ENCODE results near the gene FOSL1. TPM values are rescaled to one million over a fixed set of nuclear protein-coding genes. Genes with fewer than 3 reads are reported as not detected.

Gene FOSL1
- polyA plus RNA-seq, 1 donor (not counting 4 experiments of a cell fraction or from before 2014, with no cell fraction given): 21.8 TPM

DNA sequence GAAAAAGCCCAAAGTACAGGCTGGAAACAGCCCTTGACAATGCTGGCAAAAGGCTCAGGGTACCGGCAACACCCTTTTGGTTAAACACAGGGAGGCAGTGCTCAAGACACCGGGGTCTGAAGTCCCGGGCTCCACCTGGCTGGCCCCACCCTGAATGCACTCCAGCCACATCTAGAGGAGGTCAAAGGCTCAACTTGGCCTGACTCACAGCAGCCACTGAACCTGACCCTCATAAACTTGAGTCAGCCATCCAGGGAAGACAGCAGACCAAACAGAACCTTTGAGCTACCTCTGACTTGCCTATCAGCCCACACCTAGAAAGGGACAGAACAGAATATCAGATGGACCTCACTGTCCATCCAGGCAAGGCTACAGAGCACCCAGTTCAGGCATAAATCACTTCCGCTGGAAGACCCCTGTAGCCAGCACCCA lies 46.0 kb downstream of the FOSL1 start:
- Histone ChIP-seq H3K36me3 (ENCODE audit: control insufficient read depth in 2 of 2, extremely low read depth in 1 of 2, insufficient read depth in 2 of 2, low read length in 2 of 2) (peaks cover 35 to 46% of the 10 kb centered on the region in 2 experiments), H3K4me3 (ENCODE audit: control insufficient read depth in 2 of 3, extremely low read depth in 1 of 3, insufficient read depth in 2 of 3, low read depth in 1 of 3, low read length in 3 of 3) (no peak overlapping the region), H3K9me3 (ENCODE audit: control insufficient read depth, low read depth, low read length) (no peaks in the 10 kb centered on the region), H3K27me3 (ENCODE audit: control insufficient read depth, extremely low read depth, insufficient read depth, low read length) (no peaks in the 10 kb centered on the region), H3K4me1 (ENCODE audit: control insufficient read depth, extremely low read depth, insufficient read depth, low read length) (peaks cover 16% of the 10 kb centered on the region), H4K20me1 (ENCODE audit: control insufficient read depth, extremely low read depth, insufficient read depth, low read length) (peaks cover 50% of the 10 kb centered on the region), H2AFZ (ENCODE audit: control insufficient read depth, low read length) (no peak overlapping the region), H3K27ac (ENCODE audit: control insufficient read depth, insufficient read depth, low read length) (no peak overlapping the region), H3K9me1 (ENCODE audit: control insufficient read depth, extremely low read depth, insufficient read depth, low read length) (peaks cover 7% of the 10 kb centered on the region), H3K9ac (ENCODE audit: control insufficient read depth, extremely low read depth, insufficient read depth, low read length) (no peak overlapping the region), H3K4me2 (ENCODE audit: control insufficient read depth, extremely low read depth, insufficient read depth, low read depth, low read length) (no peak overlapping the region), H3K79me2 (ENCODE audit: control insufficient read depth, insufficient read depth, low read length) (peaks cover 44% of the 10 kb centered on the region)
- dilution Hi-C loops (cut with MboI; ENCODE audit: extremely low pct_ligation_motif_present, low sequenced_read_pairs): no loop called here
- FAIRE-seq (no peak), DNase-seq (ENCODE audit: low read depth, low spot score) (no peak)
- TF ChIP-seq, protein P1, sequence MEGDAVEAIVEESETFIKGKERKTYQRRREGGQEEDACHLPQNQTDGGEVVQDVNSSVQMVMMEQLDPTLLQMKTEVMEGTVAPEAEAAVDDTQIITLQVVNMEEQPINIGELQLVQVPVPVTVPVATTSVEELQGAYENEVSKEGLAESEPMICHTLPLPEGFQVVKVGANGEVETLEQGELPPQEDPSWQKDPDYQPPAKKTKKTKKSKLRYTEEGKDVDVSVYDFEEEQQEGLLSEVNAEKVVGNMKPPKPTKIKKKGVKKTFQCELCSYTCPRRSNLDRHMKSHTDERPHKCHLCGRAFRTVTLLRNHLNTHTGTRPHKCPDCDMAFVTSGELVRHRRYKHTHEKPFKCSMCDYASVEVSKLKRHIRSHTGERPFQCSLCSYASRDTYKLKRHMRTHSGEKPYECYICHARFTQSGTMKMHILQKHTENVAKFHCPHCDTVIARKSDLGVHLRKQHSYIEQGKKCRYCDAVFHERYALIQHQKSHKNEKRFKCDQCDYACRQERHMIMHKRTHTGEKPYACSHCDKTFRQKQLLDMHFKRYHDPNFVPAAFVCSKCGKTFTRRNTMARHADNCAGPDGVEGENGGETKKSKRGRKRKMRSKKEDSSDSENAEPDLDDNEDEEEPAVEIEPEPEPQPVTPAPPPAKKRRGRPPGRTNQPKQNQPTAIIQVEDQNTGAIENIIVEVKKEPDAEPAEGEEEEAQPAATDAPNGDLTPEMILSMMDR (optimal IDR thresholded peaks at IDR 0.05 in 1 of 3, IDR thresholded peaks at IDR 0.05 in 1 of 3, conservative IDR thresholded peaks at IDR 0.05 in 1 of 3; ENCODE audit: extremely low read depth in 1 of 3, insufficient read depth in 2 of 3, low read length in 3 of 3): no peak
- TF ChIP-seq EZH2 (IDR thresholded peaks at IDR 0.05; ENCODE audit: low read length): no peak

DNA sequence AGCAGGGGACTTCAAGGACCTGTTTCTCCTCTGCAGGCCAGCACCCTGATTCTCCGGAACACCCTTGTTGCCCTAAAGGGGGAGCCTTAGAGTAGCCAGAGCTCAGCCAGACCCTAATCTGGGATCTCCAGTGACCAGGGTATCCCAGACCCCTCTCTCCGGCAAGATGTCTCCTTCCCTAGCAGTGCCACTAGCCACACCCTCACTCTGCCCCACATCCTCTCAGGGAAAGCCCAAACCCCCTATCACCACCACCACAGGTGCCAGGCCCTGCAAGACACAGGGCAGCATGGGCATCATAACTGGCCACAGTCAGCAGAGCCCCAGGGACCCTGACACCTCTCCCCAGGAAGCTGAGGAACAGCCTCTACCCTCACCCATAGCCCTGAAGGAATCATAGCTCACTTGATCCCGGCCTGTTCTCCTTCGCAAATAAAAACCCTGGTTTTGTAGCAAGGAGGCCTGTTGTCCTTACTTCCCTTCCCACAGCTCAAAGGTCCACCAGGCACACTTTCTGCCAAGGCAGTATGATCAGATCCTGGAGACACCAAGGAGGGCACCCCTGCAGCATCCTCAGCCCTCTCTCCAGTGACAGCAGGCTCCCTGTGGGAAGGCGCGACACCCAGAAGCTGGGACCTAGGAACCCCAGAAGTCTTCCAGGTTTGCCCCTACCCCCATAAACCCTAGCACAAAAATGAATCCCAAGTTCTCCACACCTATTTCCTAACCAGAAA lies 46.8 kb downstream of the FOSL1 start:
- Histone ChIP-seq H3K36me3 (ENCODE audit: control insufficient read depth in 2 of 2, extremely low read depth in 1 of 2, insufficient read depth in 2 of 2, low read length in 2 of 2) (peaks cover 35 to 46% of the 10 kb centered on the region in 2 experiments), H3K27me3 (ENCODE audit: control insufficient read depth, extremely low read depth, insufficient read depth, low read length) (no peaks in the 10 kb centered on the region), H3K4me1 (ENCODE audit: control insufficient read depth, extremely low read depth, insufficient read depth, low read length) (peaks cover 14% of the 10 kb centered on the region), H3K79me2 (ENCODE audit: control insufficient read depth, insufficient read depth, low read length) (peaks cover 44% of the 10 kb centered on the region), H3K9me1 (ENCODE audit: control insufficient read depth, extremely low read depth, insufficient read depth, low read length) (peaks cover 7% of the 10 kb centered on the region), H4K20me1 (ENCODE audit: control insufficient read depth, extremely low read depth, insufficient read depth, low read length) (peaks cover 50% of the 10 kb centered on the region), H2AFZ (ENCODE audit: control insufficient read depth, low read length) (no peak overlapping the region), H3K4me2 (ENCODE audit: control insufficient read depth, extremely low read depth, insufficient read depth, low read depth, low read length) (no peak overlapping the region), H3K27ac (ENCODE audit: control insufficient read depth, insufficient read depth, low read length) (no peak overlapping the region), H3K9me3 (ENCODE audit: control insufficient read depth, low read depth, low read length) (no peaks in the 10 kb centered on the region), H3K4me3 (ENCODE audit: control insufficient read depth in 2 of 3, extremely low read depth in 1 of 3, insufficient read depth in 2 of 3, low read depth in 1 of 3, low read length in 3 of 3) (no peak overlapping the region), H3K9ac (ENCODE audit: control insufficient read depth, extremely low read depth, insufficient read depth, low read length) (no peak overlapping the region)
- no peak for FAIRE-seq
- TF ChIP-seq EZH2 (IDR thresholded peaks at IDR 0.05; ENCODE audit: low read length): no peak
- TF ChIP-seq, protein P1 (optimal IDR thresholded peaks at IDR 0.05 in 1 of 3, IDR thresholded peaks at IDR 0.05 in 1 of 3, conservative IDR thresholded peaks at IDR 0.05 in 1 of 3; ENCODE audit: extremely low read depth in 1 of 3, insufficient read depth in 2 of 3, low read length in 3 of 3): peak; percentile 7 to 15 (median 8)
- no peak for DNase-seq (ENCODE audit: low read depth, low spot score)
- dilution Hi-C loops (cut with MboI; ENCODE audit: extremely low pct_ligation_motif_present, low sequenced_read_pairs): no loop called here

Measured in keratinocyte (primary cell).